BJ (cell line): ENCODE results near the gene CCL2. TPM values are rescaled to one million over a fixed set of nuclear protein-coding genes. Genes with fewer than 3 reads are reported as not detected.

Source experiments
- CTCF ChIA-PET: fragments of 350-600 bp; formaldehyde crosslinking; extraction: SDS; loops from one replicate; lab custom pipeline; 2021; ENCODE audit warnings: antibody characterized with exemption, inconsistent platforms; lab: Yijun Ruan, JAX
- POLR2A ChIA-PET: fragments of 300-600 bp; sonication (Branson Sonifier 250); formaldehyde crosslinking; extraction: SDS; loops from one replicate; lab custom pipeline; 2021; ENCODE audit warnings: antibody characterized with exemption; lab: Charles Lee
- DNase-seq: peaks from one replicate; pipeline ENCODE4 v3.0.0-alpha.2; 2011; ENCODE audit warnings: low read depth
- H3K27me3 ChIP-seq: 2 replicates; pipeline ENCODE4 v1.6.0; 2011; ENCODE audit warnings: low read length; ENCODE audit not compliant: control insufficient read depth, insufficient read depth
- H3K36me3 ChIP-seq: 2 replicates; pipeline ENCODE4 v1.5.1; 2011; ENCODE audit warnings: low read length; ENCODE audit not compliant: control insufficient read depth, insufficient read depth
- H3K4me3 ChIP-seq: 2 replicates; pipeline ENCODE4 v1.5.1; 2011; ENCODE audit warnings: low read depth, mild to moderate bottlenecking, control low read depth, low read length
- polyA plus RNA-seq: library from polyadenylated mRNA; depleted of rRNA; stranded (reverse); fragments of >200 nt; gene quantifications from 2 replicates; pipeline ENCODE4 v1.2.3, GENCODE V29; 2011; rRNA removed
- TF ChIP-seq, protein P1 (sequence below): IDR thresholded peaks from 2 replicates; pipeline ENCODE4 v1.5.1; 2011; ENCODE audit warnings: low read depth, mild to moderate bottlenecking, control low read depth, inconsistent platforms, low read length, moderate library complexity; ENCODE audit not compliant: insufficient read depth

CCL2 gene
- polyA plus RNA-seq, 1 experiment = 303 TPM

DNA sequence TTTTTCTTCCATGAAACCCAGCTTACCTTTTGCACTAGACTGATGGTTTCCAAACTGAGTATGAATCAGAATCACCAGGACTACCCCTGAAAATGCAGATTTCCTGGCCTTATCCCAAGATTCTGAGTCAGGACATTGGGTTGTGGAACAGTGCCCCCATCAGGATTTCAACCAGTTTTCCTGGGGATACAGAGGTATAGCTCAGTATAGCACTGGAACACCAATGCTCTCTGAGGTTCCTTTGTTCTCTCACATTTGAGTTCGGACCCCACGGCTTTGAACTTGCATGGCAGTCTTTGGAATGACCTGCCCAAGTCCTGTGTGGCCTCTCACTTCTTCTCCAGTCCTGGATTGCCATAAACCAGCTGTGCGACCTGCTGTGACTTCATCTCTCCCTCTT is 51.4 kb downstream of the CCL2 start:
- no peaks in the 10 kb centered on the region for H3K36me3 ChIP-seq
- ChIA-PET POLR2A (no interaction called here), CTCF (interaction anchor here (0.6 to 13.6 kb wide), 16 partner anchors 9 to 143 kb away, joined by 3 to 176 read pairs (median 4); partner anchors contain the start of genes CCL1, CCL13 and CCL2)
- TF ChIP-seq, protein P1, sequence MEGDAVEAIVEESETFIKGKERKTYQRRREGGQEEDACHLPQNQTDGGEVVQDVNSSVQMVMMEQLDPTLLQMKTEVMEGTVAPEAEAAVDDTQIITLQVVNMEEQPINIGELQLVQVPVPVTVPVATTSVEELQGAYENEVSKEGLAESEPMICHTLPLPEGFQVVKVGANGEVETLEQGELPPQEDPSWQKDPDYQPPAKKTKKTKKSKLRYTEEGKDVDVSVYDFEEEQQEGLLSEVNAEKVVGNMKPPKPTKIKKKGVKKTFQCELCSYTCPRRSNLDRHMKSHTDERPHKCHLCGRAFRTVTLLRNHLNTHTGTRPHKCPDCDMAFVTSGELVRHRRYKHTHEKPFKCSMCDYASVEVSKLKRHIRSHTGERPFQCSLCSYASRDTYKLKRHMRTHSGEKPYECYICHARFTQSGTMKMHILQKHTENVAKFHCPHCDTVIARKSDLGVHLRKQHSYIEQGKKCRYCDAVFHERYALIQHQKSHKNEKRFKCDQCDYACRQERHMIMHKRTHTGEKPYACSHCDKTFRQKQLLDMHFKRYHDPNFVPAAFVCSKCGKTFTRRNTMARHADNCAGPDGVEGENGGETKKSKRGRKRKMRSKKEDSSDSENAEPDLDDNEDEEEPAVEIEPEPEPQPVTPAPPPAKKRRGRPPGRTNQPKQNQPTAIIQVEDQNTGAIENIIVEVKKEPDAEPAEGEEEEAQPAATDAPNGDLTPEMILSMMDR = peak; percentile 63
- no peak for DNase-seq
- no peaks in the 10 kb centered on the region for H3K27me3 ChIP-seq
- H3K4me3 ChIP-seq = no peak overlapping the region

Other genes with a start within 250 kb of the CCL2 start
- 0.87 and 1.1 TPM in 2 replicates for gene CCL7, start 14.9 kb downstream of the CCL2 start, polyA plus RNA-seq
- gene CCL11, start 30.5 kb downstream of the CCL2 start, polyA plus RNA-seq = 0.55 and 0.70 TPM in 2 replicates
- gene CCL8, start 64.2 kb downstream of the CCL2 start, polyA plus RNA-seq = 0.10 and 0.11 TPM in 2 replicates
- gene CCL13, start 101.2 kb downstream of the CCL2 start, polyA plus RNA-seq = 0.22 and 0.40 TPM in 2 replicates
- not detected in 2 replicates for gene CCL1, start 107.9 kb downstream of the CCL2 start, polyA plus RNA-seq